GM12865 (cell line): ENCODE data around the gene SMARCD1.
A peak's percentile ranks its signal among the peaks of the same experiment; 100 is the strongest.

ENCODE experiments used
- DNase-seq: peaks from one replicate; pipeline ENCODE4 v3.0.0; 2010; ENCODE audit warnings: low read depth
- H3K4me3 ChIP-seq: 2 replicates; pipeline ENCODE4 v1.5.1; 2011; ENCODE audit warnings: mild to moderate bottlenecking, low read depth, low read length, control low read depth
- TF ChIP-seq, protein P1 (sequence below): IDR thresholded peaks from 2 replicates; pipeline ENCODE4 v1.5.1; 2011; ENCODE audit warnings: low read length, control low read depth, low read depth, inconsistent platforms; ENCODE audit not compliant: insufficient read depth; ENCODE audit errors: missing control alignments

SMARCD1 gene

GRCh38 chr12:50051101-50051806 is 33.9 kb upstream of the SMARCD1 start:
- TF ChIP-seq, protein P1, sequence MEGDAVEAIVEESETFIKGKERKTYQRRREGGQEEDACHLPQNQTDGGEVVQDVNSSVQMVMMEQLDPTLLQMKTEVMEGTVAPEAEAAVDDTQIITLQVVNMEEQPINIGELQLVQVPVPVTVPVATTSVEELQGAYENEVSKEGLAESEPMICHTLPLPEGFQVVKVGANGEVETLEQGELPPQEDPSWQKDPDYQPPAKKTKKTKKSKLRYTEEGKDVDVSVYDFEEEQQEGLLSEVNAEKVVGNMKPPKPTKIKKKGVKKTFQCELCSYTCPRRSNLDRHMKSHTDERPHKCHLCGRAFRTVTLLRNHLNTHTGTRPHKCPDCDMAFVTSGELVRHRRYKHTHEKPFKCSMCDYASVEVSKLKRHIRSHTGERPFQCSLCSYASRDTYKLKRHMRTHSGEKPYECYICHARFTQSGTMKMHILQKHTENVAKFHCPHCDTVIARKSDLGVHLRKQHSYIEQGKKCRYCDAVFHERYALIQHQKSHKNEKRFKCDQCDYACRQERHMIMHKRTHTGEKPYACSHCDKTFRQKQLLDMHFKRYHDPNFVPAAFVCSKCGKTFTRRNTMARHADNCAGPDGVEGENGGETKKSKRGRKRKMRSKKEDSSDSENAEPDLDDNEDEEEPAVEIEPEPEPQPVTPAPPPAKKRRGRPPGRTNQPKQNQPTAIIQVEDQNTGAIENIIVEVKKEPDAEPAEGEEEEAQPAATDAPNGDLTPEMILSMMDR = no peak

GRCh38 chr12:50052544-50052943 is 32.6 kb upstream of the SMARCD1 start:
- TF ChIP-seq, protein P1 = no peak
- H3K4me3 ChIP-seq = no peak overlapping the region
- DNase-seq = no peak

More at GRCh38 chr12:50051101-50051806, 33.9 kb upstream of the SMARCD1 start:
- no peak for DNase-seq
- no peak overlapping the region for H3K4me3 ChIP-seq

DNA sequence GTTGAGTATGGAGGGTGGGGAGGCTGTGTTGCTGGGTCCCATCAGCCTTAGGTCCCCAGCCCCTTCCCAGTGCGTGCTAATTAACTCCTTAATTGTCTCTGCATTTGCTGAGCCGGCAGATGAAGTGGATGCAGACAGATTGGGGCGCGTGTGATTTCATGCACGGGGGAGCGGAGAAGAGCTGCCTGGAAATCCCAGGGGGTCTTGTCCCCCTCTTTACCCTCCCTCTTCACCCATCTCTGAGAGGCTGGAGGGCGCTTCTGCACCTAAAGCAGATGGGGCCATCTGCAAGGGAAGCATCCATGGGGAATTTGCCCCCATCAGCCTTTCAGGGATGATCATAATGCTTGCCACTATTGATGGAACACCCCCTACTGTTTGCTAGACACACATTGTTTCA is 32.2 kb upstream of the SMARCD1 start:
- DNase-seq = no peak

DNA sequence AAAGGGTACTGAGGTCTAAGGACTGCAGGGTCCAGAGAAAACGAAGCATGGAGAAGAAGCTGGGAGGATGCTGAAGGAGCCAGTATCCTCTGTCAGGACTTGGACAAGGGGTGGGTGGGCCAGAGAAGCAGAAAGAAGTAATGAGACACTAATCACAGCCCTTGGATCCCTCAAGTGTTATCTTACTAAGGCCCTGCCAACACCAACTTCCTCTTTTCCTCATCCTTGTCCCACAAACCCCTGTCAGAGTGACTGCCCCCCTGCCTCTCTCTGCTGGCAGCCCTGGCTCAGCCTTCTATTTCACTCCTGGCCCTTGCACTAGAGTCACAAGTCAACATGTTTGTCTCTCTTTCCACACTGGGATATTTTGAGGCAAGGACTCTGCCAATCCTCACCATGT is 31.6 kb upstream of the SMARCD1 start:
- H3K4me3 ChIP-seq = no peak overlapping the region
- TF ChIP-seq, protein P1 = no peak
- DNase-seq = no peak

More for the DNA sequence above, 32.2 kb upstream of the SMARCD1 start:
- H3K4me3 ChIP-seq = no peak overlapping the region
- TF ChIP-seq, protein P1 = no peak

DNA sequence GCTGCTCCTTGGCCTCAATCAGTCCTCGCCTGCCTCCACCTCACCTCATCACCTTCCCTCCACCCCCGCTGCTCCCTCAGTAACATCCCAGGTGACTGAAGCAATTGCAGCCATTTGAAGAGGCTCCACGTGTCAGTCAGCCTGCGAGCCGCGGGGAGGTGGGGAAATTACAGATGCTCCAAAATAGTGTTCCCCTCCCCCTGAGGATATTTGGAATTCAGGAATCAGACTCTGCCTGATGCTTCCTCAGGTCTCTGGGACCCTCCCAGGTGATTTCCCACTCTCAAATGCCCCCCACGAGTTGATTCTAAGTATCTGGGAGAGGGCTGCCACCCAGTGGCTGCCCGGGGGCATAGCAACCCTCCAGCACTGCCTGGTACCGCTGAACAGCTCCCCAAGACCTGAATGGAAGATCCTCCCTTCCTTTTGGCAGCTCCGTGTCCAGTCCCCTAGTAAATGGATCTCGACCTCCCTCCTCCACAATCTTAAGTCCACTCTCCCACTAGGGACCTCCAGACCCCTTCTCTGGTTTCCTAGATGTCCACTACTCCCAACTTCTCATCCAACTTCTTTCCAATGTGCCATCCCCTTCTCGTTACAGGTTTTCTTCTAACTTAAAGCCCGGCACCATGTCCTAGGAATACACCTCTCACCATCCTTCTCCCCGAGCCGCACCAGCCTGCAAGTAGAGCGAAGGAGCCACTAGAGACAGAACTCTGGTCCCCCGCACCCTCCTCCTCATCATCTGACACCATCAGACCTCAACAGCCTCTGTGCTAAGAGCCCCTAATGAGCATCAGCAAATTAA is 29.1 kb upstream of the SMARCD1 start:
- no peak overlapping the region for H3K4me3 ChIP-seq
- TF ChIP-seq, protein P1 = peak; percentile 98
- DNase-seq = peak; percentile 64

GRCh38 chr12:50056639-50056976 is 28.5 kb upstream of the SMARCD1 start:
- no peak overlapping the region for H3K4me3 ChIP-seq
- TF ChIP-seq, protein P1 = no peak
- no peak for DNase-seq
